Left ventricle myocardium inferior (tissue), 1 donor: ENCODE measurements around the gene MS4A6E. TPM values are rescaled to one million over a fixed set of nuclear protein-coding genes. Genes with fewer than 3 reads are reported as not detected.

Source experiments
- DNase-seq: peaks from one replicate; pipeline ENCODE4 v3.0.0-alpha.2; 2020
- H3K27ac ChIP-seq: fragments of 200-600 bp; replicated peaks from 2 replicates; pipeline ENCODE4 v1.8.0; 2021
- H3K27me3 ChIP-seq: fragments of 200-600 bp; 2 replicates; pipeline ENCODE4 v1.8.0; 2021; ENCODE audit warnings: low read depth
- H3K36me3 ChIP-seq: fragments of 200-600 bp; 2 replicates; pipeline ENCODE4 v1.8.0; 2021
- H3K4me1 ChIP-seq: fragments of 200-600 bp; 2 replicates; pipeline ENCODE4 v1.8.0; 2021
- H3K4me3 ChIP-seq: fragments of 200-600 bp; 2 replicates; pipeline ENCODE4 v1.8.0; 2021; ENCODE audit warnings: mild to moderate bottlenecking, moderate library complexity
- H3K9me3 ChIP-seq: fragments of 200-600 bp; replicated peaks from 2 replicates; pipeline ENCODE4 v1.8.0; 2021
- intact Hi-C: fragments of 100-400 bp; cut with micrococcal nuclease; formaldehyde crosslinking; loops from one replicate; pipeline ENCODE4 v1.11.0; 2022
- total RNA-seq: library from RNA; stranded (reverse); fragmentation: NEBNext Ultra II Directional; extraction: Animal tissue kit (Norgen Biotek cat#: 25700); gene quantifications from one replicate; pipeline ENCODE4 v1.2.1, GENCODE V29; 2021
- TF ChIP-seq, protein P1 (sequence below): fragments of 200-600 bp; IDR thresholded peaks from 2 replicates; pipeline ENCODE4 v1.8.0; 2021; ENCODE audit warnings: antibody characterized with exemption, mild to moderate bottlenecking, borderline replicate concordance
- donor health status: DM: no; HTN: yes; CAD: no; lungs with severe emphysema.

MS4A6E gene
- total RNA-seq, 1 donor from 2014 or later, result not detected

- intact Hi-C loops, result no loop called here
- Histone ChIP-seq H3K36me3 (no peaks in the 10 kb centered on the region), H3K4me3 (no peak overlapping the region), H3K4me1 (no peaks in the 10 kb centered on the region), H3K9me3 (no peaks in the 10 kb centered on the region), H3K27me3 (no peaks in the 10 kb centered on the region), H3K27ac (no peak overlapping the region)
- TF ChIP-seq, protein P1, sequence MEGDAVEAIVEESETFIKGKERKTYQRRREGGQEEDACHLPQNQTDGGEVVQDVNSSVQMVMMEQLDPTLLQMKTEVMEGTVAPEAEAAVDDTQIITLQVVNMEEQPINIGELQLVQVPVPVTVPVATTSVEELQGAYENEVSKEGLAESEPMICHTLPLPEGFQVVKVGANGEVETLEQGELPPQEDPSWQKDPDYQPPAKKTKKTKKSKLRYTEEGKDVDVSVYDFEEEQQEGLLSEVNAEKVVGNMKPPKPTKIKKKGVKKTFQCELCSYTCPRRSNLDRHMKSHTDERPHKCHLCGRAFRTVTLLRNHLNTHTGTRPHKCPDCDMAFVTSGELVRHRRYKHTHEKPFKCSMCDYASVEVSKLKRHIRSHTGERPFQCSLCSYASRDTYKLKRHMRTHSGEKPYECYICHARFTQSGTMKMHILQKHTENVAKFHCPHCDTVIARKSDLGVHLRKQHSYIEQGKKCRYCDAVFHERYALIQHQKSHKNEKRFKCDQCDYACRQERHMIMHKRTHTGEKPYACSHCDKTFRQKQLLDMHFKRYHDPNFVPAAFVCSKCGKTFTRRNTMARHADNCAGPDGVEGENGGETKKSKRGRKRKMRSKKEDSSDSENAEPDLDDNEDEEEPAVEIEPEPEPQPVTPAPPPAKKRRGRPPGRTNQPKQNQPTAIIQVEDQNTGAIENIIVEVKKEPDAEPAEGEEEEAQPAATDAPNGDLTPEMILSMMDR, result no peak
- no peak for DNase-seq
Measured at GRCh38 chr11:60310407-60310998, 16.6 kb upstream of the MS4A6E start.

GRCh38 chr11:60314635-60315321 is 12.3 kb upstream of the MS4A6E start:
- H3K36me3 ChIP-seq, result no peaks in the 10 kb centered on the region
- H3K27ac ChIP-seq, result no peak overlapping the region
- TF ChIP-seq, protein P1, result no peak
- no peak overlapping the region for H3K4me3 ChIP-seq
- H3K9me3 ChIP-seq, result peaks cover 16% of the 10 kb centered on the region
- no peak for DNase-seq
- intact Hi-C loops, result no loop called here
- no peaks in the 10 kb centered on the region for H3K4me1 ChIP-seq
- no peaks in the 10 kb centered on the region for H3K27me3 ChIP-seq

DNA sequence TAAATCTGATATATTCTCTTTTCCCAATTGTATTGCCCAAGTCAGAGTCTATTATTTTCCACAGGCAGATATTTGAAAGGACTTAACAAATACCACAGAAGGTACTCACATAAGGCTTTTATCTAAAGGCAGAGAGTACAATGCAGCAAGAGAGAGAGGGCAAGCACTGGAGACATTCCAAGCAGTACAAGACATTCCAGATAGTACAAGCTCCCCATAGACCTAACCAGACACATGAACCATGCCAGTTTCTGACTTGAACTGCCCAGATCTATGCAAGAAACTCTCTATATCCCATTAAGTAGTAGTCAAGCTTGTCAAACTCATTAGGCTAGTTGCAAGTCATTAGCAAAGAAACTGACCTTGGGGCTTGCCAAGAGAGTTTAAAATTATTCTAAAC is 11.2 kb upstream of the MS4A6E start:
- Histone ChIP-seq H3K4me3 (no peak overlapping the region), H3K4me1 (no peaks in the 10 kb centered on the region), H3K27me3 (no peaks in the 10 kb centered on the region), H3K36me3 (no peaks in the 10 kb centered on the region), H3K9me3 (peaks cover 27% of the 10 kb centered on the region), H3K27ac (no peak overlapping the region)
- TF ChIP-seq, protein P1, result no peak
- intact Hi-C loops, result no loop called here
- no peak for DNase-seq

DNA sequence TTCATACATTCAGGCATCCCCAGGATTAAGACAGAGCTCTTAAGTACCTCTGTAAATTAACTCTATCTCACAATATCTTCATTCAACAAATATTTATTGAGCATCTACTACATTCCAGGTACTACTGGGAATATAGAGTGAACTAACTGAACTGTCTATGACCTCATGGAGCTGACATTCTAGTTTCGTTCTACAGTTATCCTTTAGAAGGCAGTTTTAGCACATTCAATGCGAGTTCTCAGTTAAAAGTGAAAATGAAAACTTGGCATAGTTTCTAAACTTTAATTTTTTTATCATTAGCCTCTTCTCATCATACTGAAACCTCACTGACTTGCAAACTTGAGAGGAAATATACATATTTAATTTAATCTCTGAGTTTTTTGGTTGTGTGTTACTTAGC is 10.7 kb upstream of the MS4A6E start:
- H3K27me3 ChIP-seq, result no peaks in the 10 kb centered on the region
- no peak overlapping the region for H3K4me3 ChIP-seq
- no peak overlapping the region for H3K27ac ChIP-seq
- no peaks in the 10 kb centered on the region for H3K4me1 ChIP-seq
- TF ChIP-seq, protein P1, result no peak
- intact Hi-C loops, result no loop called here
- H3K9me3 ChIP-seq, result peaks cover 32% of the 10 kb centered on the region
- no peak for DNase-seq
- no peaks in the 10 kb centered on the region for H3K36me3 ChIP-seq

DNA sequence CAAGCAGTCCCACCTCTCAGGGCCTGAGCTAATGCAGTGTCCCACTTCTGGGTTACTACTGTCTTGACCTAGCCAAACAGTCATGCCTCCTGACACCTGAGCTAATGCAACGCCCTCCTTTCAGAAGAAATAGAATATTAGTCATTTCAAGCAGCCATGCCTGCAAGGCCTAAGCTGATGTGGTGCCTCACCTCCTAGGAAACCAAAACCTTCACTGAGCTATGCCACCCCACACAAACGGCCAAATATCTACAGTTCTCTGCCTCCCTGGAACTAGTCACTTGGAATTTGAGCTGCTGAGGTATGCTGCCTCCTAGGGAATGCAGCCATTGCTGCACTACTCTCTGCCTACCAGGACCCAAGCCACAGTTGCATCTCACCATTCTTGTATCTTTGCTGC is 8.3 kb upstream of the MS4A6E start:
- intact Hi-C loops, result no loop called here

More for the DNA sequence above, 8.3 kb upstream of the MS4A6E start:
- Histone ChIP-seq H3K4me1 (no peaks in the 10 kb centered on the region), H3K9me3 (peaks cover 56% of the 10 kb centered on the region), H3K27ac (no peak overlapping the region), H3K36me3 (no peaks in the 10 kb centered on the region), H3K27me3 (no peaks in the 10 kb centered on the region), H3K4me3 (no peak overlapping the region)
- TF ChIP-seq, protein P1, result no peak
- no peak for DNase-seq
